Nasal cavity respiratory epithelium epithelial cell of viscerocranial mucosa (primary cell): ENCODE results near the gene POLR2L. TPM values are rescaled to one million over a fixed set of nuclear protein-coding genes. Genes with fewer than 3 reads are reported as not detected.

ENCODE experiments used
- total RNA-seq: library from RNA; depleted of rRNA; stranded (reverse); fragments of >200 nt; gene quantifications from 2 replicates; pipeline ENCODE4 v1.2.3, GENCODE V29; 2014

Gene POLR2L
- 25.6 and 55.0 TPM in 2 replicates for total RNA-seq

DNA sequence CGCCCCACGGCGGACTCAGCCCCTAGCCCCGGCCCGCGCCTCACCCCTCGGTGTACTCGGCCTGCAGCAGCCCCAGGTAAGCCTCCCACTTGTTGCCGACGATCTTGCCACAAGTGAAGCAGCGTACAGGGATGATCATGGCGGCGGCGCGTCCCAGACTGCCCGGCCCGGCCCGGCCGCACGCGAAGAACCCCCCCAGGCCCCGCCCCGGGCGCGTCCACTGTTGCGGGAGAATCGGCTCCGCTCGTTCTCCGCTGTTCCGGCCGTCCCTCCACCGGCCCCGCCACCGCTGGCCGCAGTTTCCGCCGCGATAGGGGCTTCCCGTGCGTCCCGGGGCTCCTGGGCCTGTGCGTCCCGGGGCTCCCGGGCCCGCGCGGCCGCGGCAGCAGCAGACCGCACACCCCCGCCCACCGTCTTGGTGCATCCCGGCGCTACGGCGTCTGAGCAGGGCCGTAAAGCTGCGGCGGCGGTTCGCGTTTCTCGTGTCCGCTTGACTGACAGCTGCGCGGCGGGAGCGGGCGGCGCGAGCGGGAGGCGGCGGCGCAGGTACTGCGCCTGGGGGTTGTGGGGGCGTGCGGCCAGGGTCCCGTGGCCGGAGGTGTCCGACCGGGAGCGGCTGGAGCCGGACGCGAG is at the start of gene POLR2L, which contains the start of gene TSPAN4:
Gene POLR2L (minus strand): TSS at position 160 of the 633 bp plus-strand sequence. CDS start 21 bp downstream, at position 139.
Gene TSPAN4 (plus strand): TSS at position 483 of the 633 bp plus-strand sequence. CDS start 7,453 bp downstream, outside the sequence.

DNA sequence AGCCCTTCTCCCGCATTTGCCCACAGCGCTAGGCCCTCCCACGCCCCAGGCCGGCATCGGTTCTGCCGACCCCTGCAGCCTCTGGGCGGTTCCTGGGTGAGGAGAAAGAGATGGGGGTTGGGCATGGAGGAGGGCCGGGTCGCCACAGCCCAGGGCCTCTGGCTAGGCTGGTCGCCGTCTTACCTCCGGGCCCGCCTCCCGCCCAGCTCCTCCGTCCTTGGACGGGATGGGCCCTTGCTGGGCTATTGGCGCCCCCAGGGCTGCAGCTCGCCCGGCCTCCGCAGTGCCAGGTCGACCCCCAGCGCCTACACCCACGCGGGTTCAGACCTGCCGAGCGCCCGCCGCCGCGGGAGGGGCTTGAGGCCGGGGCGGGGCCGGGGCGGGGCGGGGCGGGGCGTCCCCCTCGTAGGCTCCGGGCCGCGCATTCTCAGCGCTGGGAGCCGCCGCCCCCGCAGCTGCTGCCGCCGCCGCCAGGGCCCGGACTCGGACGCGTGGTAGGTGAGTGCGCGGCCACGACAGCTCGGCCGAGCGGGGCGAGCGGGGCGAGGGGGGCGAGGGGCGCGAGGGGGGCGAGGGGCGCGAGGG is 9.7 kb downstream of the POLR2L start, which contains the start of gene CD151:
Gene CD151 (plus strand): TSS at position 424 of the 585 bp plus-strand sequence. CDS start 3,118 bp downstream, outside the sequence.

DNA sequence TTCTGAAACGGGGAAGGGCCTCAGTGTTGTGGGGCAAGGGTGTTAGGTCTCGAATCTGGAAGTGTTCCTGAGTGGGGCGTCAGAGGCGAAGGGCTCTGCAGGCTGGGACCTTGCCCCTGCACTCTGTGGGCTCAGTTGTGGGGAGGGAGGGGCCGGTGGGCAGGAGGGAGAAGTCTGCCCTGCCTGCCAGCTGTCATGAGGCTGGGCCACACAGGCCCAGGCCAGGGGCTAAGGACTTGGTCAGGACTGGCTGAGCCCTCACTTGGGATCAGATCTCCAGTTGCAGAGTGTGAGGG is 14.5 kb downstream of the POLR2L start, which contains the start of gene CRACR2B:
Gene CRACR2B (plus strand): TSS at position 23 of the 296 bp plus-strand sequence. CDS start 689 bp downstream, outside the sequence.

DNA sequence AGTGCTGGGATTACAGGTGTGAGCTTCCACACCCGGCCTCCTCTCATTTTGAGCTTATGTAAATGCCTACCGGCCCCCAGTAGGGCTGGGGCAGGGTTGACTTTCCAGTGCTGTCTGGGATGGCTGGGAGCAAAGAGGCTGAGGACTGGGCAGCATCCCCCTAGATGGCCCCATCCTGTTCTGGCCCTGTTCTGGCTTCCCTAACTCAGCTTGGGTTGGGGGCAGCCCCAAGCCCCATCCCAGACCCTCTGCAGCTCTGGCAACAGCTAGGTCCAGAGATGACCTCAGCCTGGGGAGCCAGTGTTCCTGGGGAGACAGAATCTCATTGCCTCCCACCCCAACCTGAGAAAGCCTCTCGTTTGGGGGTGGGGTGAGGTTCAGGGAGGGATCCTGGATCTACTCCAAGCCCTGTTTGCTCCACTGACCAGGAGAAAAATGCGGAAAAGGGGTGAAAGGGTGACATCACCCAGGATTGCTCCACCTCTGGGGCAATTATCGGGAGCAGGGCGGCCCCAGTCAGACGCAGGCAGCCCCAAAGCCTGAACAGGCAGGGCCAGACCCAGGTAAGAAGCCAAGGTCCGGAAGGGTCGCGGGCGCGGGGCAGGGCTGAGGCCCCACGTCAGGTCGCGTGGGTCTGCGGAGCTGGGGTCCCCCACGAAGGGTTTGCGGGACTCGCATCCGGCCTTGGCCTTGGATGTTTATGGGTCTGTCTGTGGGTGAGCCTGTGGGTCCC is 23.8 kb downstream of the POLR2L start, which contains the start of gene PNPLA2:
Gene PNPLA2 (plus strand): TSS at position 519 of the 733 bp plus-strand sequence. CDS start 805 bp downstream, outside the sequence.

DNA sequence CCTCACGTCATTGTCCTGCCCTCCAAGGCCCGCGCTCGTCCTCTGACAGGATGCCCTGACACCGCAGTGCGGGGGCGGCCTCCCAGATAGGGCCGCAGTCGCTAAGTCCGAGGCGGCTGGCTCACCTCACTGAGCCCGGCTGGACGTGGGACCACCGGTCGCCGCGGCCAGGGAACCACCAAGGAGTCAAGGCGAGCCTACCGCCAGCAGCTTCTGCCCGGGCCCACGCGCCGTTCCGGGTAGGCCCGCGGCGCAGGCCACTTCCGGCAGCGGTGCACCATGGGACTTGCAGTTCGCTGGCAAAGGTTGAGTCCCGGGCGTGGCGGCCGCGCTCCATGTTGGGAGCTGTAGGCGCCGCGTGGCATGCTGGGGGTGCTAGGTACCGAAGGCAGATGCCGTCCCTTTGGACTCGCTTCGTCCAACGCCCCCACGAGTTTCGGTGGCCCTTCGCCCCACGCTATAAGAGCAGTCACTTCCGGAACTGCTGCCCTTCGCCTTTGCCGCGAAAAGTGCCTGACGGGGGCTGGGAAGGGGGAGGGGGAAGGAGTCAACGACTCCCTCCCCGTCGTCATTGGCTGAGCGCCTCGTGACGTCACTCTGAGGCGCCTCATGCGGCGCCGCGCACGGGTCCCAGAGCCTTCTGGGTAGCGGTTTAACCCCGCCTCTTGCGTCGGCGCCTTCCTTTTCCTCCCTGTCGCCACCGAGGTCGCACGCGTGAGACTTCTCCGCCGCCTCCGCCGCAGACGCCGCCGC is 32.9 kb downstream of the POLR2L start, which contains the start of gene RPLP2:
Gene RPLP2 (plus strand): TSS at position 681 of the 753 bp plus-strand sequence. CDS start 268 bp downstream, outside the sequence.

DNA sequence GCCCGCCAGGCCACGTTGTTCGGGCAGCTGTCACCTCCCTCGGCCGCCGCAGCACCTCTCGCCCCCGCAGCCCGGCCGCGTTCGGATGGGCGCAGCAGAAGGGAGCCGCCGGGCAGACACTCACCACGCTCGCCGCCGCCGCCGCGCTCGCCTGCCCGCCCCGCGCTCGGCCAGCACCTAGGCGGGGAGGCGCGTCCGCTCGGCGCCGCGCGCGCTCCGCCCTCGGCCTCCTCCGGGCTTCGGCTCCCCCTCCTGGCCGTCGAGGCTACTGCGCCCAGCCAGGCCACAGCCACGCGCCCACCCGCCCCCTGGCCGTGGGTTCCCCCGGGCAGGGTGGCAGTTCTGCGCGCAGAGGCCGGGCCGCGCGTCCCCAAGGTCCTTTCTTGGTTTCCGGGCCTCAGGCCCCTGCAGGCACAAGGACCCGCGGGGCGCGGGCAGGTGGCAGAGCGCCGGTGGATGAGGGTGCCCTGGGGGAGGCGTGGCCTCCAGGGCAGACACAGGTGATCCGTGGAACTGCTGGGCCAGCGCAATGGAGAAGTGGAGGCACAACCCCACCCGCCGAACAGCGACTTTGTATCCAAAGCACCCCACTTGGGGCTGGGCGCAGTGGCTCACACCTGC is 44.1 kb downstream of the POLR2L start, which contains the start of gene SLC25A22:
Gene SLC25A22 (minus strand): TSS at position 189 of the 621 bp plus-strand sequence. CDS start 3,275 bp downstream, outside the sequence.

DNA sequence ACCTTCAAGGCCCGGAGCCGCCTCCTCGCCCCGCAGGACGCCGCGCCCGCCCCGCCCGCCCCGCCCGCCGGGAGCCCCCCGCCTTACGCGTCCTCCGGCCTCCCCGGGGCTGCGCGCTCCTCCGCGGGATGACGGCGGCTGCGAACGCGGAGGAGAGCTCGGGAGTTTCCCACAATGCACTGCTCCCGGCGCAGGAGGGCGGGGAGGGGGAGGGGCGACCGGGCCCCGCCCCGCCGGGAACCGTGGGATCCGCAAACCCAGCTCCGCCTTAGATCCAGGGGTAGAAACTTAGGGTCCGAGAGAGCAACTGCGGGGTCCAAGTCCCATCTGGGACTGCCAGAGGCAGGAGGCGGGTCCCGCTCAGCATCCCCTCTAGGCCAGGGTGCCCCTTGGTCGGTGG is 52.4 kb downstream of the POLR2L start, which contains the start of gene CEND1:
Gene CEND1 (minus strand): TSS at position 148 of the 400 bp plus-strand sequence. CDS start 1,514 bp downstream, outside the sequence.

Other genes with a start within 250 kb of the POLR2L start
- 7.8 and 39.3 TPM in 2 replicates for gene IRF7, start 226.6 kb downstream of the POLR2L start, total RNA-seq
- not detected in 2 replicates for gene CDHR5, start 217.6 kb downstream of the POLR2L start, total RNA-seq
- gene SCT, start 215.3 kb downstream of the POLR2L start, total RNA-seq: not detected in 2 replicates
- 0.07 TPM in 1 of 2 replicates, not detected in the other for gene DRD4, start 205.3 kb downstream of the POLR2L start, total RNA-seq
- 28.4 and 36.0 TPM in 2 replicates for gene DEAF1, start 147.3 kb downstream of the POLR2L start, total RNA-seq
- gene TMEM80, start 146.7 kb downstream of the POLR2L start, total RNA-seq: 16.4 and 21.9 TPM in 2 replicates
- gene EPS8L2, start 136.3 kb downstream of the POLR2L start, total RNA-seq: 126 and 167 TPM in 2 replicates
- gene TALDO1, start 95.1 kb downstream of the POLR2L start, total RNA-seq: 199 and 220 TPM in 2 replicates
- gene GATD1, start 65.0 kb downstream of the POLR2L start, total RNA-seq: 20.8 and 30.3 TPM in 2 replicates
- gene CEND1, start 52.4 kb downstream of the POLR2L start, total RNA-seq: not detected in 2 replicates
- gene SLC25A22, start 44.2 kb downstream of the POLR2L start, total RNA-seq: 6.2 and 20.9 TPM in 2 replicates
- gene PIDD1, start 37.3 kb downstream of the POLR2L start, total RNA-seq: 6.2 and 8.1 TPM in 2 replicates
- 259 and 293 TPM in 2 replicates for gene RPLP2, start 32.6 kb downstream of the POLR2L start, total RNA-seq
- gene PNPLA2, start 23.6 kb downstream of the POLR2L start, total RNA-seq: 20.5 and 21.2 TPM in 2 replicates
- gene CRACR2B, start 14.6 kb downstream of the POLR2L start, total RNA-seq: 0.34 and 1.00 TPM in 2 replicates
- 166 and 396 TPM in 2 replicates for gene CD151, start 9.6 kb downstream of the POLR2L start, total RNA-seq
- 21.7 and 32.5 TPM in 2 replicates for gene TSPAN4, start 323 bp upstream of the POLR2L start, total RNA-seq
- 44.4 and 76.5 TPM in 2 replicates for gene CHID1, start 68.3 kb upstream of the POLR2L start, total RNA-seq
- gene AP2A2, start 83.3 kb upstream of the POLR2L start, total RNA-seq: 17.1 and 40.4 TPM in 2 replicates
- not detected in 2 replicates for gene MUC6, start 194.2 kb upstream of the POLR2L start, total RNA-seq
- under 0.01 TPM in 1 of 2 replicates, not detected in the other for gene MUC2, start 232.3 kb upstream of the POLR2L start, total RNA-seq